DOHH2 (cell line): ENCODE measurements around the gene TUBB1.

Experiments used
- H3F3A ChIP-seq: fragments of 200-600 bp; sonication (generic), shearing (Covaris generic); 2 replicates; pipeline ENCODE4 v1.6.0; 2016; ENCODE audit warnings: antibody characterized with exemption, mild to moderate bottlenecking; ENCODE audit not compliant: control insufficient read depth, insufficient read depth
- H3K27ac ChIP-seq: fragments of 200-600 bp; sonication (generic); 2 replicates; pipeline ENCODE4 v1.5.1; 2014; ENCODE audit warnings: low read depth, mild to moderate bottlenecking, low read length, moderate library complexity
- H3K27me3 ChIP-seq: fragments of 200-600 bp; sonication (generic); 2 replicates; pipeline ENCODE4 v1.6.1; 2014; ENCODE audit warnings: mild to moderate bottlenecking, low read length, mixed read lengths; ENCODE audit not compliant: control insufficient read depth
- H3K36me3 ChIP-seq: fragments of 200-600 bp; sonication (generic); 2 replicates; pipeline ENCODE4 v1.6.1; 2014; ENCODE audit warnings: mild to moderate bottlenecking, low read length, moderate library complexity, mixed read lengths; ENCODE audit not compliant: control insufficient read depth
- H3K4me1 ChIP-seq: fragments of 200-600 bp; sonication (generic); 2 replicates; pipeline ENCODE4 v1.6.1; 2014; ENCODE audit warnings: mild to moderate bottlenecking, low read length, mixed read lengths; ENCODE audit not compliant: control insufficient read depth
- H3K4me2 ChIP-seq: fragments of 200-600 bp; sonication (generic); 2 replicates; pipeline ENCODE4 v1.6.0; 2014; ENCODE audit warnings: mild to moderate bottlenecking, low read length, moderate library complexity
- H3K4me3 ChIP-seq: fragments of 200-600 bp; sonication (generic); 2 replicates; pipeline ENCODE4 v1.5.1; 2014; ENCODE audit warnings: mild to moderate bottlenecking, low read length, mixed read lengths
- H3K79me2 ChIP-seq: fragments of 200-600 bp; sonication (generic); 2 replicates; pipeline ENCODE4 v1.6.1; 2014; ENCODE audit warnings: mild to moderate bottlenecking, low read length, mixed read lengths; ENCODE audit not compliant: control insufficient read depth
- H3K9me2 ChIP-seq: fragments of 200-600 bp; sonication (generic); replicated peaks from 2 replicates; pipeline ENCODE4 v1.6.1; 2014; ENCODE audit warnings: mild to moderate bottlenecking, low read length, mixed read lengths; ENCODE audit not compliant: control insufficient read depth
- H3K9me3 ChIP-seq: fragments of 200-600 bp; sonication (generic); 2 replicates; pipeline ENCODE4 v1.6.1; 2014; ENCODE audit warnings: antibody characterized with exemption, low read length, mixed read lengths; ENCODE audit not compliant: control insufficient read depth, insufficient read depth
- H4K20me1 ChIP-seq: fragments of 200-600 bp; sonication (generic); 2 replicates; pipeline ENCODE4 v1.6.0; 2014; ENCODE audit warnings: low read depth, mild to moderate bottlenecking, antibody characterized with exemption, low read length, moderate library complexity; ENCODE audit not compliant: control insufficient read depth, insufficient read depth
- EZH2phosphoT487 ChIP-seq: fragments of 200-600 bp; sonication (generic); IDR thresholded peaks from 2 replicates; pipeline ENCODE4 v1.6.1; 2017; ENCODE audit warnings: borderline replicate concordance, mild to moderate bottlenecking, antibody characterized with exemption, low read length, moderate library complexity, mixed read lengths
- TF ChIP-seq, protein P1 (sequence below): fragments of 200-600 bp; sonication (generic); IDR thresholded peaks from one replicate; pipeline ENCODE4 v1.5.1; 2014; ENCODE audit warnings: antibody characterized with exemption, mild to moderate bottlenecking, low read depth, low read length; ENCODE audit not compliant: poor library complexity, severe bottlenecking

Gene TUBB1

GRCh38 chr20:58986968-58987517, 32.2 kb upstream of the TUBB1 start:
- no peaks in the 10 kb centered on the region for H3K9me2 ChIP-seq
- peaks cover 71% of the 10 kb centered on the region for H3K36me3 ChIP-seq
- no peak overlapping the region for H3K27ac ChIP-seq
- no peaks in the 10 kb centered on the region for H3K9me3 ChIP-seq
- H3K4me2 ChIP-seq, result no peak overlapping the region
- H3K79me2 ChIP-seq, result peaks cover 53% of the 10 kb centered on the region
- no peaks in the 10 kb centered on the region for H3K27me3 ChIP-seq
- peaks cover 23% of the 10 kb centered on the region for H3K4me1 ChIP-seq
- H3K4me3 ChIP-seq, result no peak overlapping the region
- peaks cover 15% of the 10 kb centered on the region for H3F3A ChIP-seq
- no peak for TF ChIP-seq EZH2phosphoT487
- TF ChIP-seq, protein P1, sequence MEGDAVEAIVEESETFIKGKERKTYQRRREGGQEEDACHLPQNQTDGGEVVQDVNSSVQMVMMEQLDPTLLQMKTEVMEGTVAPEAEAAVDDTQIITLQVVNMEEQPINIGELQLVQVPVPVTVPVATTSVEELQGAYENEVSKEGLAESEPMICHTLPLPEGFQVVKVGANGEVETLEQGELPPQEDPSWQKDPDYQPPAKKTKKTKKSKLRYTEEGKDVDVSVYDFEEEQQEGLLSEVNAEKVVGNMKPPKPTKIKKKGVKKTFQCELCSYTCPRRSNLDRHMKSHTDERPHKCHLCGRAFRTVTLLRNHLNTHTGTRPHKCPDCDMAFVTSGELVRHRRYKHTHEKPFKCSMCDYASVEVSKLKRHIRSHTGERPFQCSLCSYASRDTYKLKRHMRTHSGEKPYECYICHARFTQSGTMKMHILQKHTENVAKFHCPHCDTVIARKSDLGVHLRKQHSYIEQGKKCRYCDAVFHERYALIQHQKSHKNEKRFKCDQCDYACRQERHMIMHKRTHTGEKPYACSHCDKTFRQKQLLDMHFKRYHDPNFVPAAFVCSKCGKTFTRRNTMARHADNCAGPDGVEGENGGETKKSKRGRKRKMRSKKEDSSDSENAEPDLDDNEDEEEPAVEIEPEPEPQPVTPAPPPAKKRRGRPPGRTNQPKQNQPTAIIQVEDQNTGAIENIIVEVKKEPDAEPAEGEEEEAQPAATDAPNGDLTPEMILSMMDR, result no peak
- peaks cover 3% of the 10 kb centered on the region; the same call in 1 of the 2 replicates for H4K20me1 ChIP-seq

GRCh38 chr20:58987790-58988564, 31.3 kb upstream of the TUBB1 start:
- Histone ChIP-seq H3K27me3 (no peaks in the 10 kb centered on the region), H3F3A (peaks cover 22% of the 10 kb centered on the region), H3K36me3 (peaks cover 80% of the 10 kb centered on the region), H3K4me2 (no peak overlapping the region), H3K9me2 (no peaks in the 10 kb centered on the region), H4K20me1 (peaks cover 3% of the 10 kb centered on the region; the same call in 1 of the 2 replicates), H3K27ac (no peak overlapping the region), H3K4me1 (peaks cover 15% of the 10 kb centered on the region), H3K79me2 (peaks cover 44% of the 10 kb centered on the region), H3K4me3 (no peak overlapping the region), H3K9me3 (no peaks in the 10 kb centered on the region)
- TF ChIP-seq, protein P1, result no peak
- no peak for TF ChIP-seq EZH2phosphoT487

DNA sequence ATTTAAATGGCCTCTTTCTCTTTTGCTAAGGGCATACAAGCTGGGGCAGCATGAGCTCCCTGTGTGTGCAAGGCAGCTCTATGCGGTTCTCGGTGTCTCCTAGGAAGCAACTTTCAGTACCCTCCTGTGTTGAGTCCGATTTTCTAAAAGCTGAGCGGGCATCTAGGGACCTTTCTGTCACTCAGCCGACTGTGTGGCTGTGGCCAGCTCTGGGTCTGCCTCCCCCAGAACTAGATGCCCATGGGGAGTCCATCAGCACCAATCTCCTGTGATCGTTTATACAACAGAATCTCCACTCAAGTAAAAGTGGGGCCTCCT, 30.7 kb upstream of the TUBB1 start:
- Histone ChIP-seq H3K4me1 (peaks cover 17% of the 10 kb centered on the region), H3K9me2 (no peaks in the 10 kb centered on the region), H3K4me2 (no peak overlapping the region), H3K36me3 (peaks cover 85% of the 10 kb centered on the region), H3F3A (peaks cover 25% of the 10 kb centered on the region), H3K9me3 (no peaks in the 10 kb centered on the region), H3K27ac (no peak overlapping the region), H3K27me3 (no peaks in the 10 kb centered on the region), H4K20me1 (peaks cover 3% of the 10 kb centered on the region; the same call in 1 of the 2 replicates), H3K4me3 (no peak overlapping the region), H3K79me2 (peaks cover 39% of the 10 kb centered on the region)
- TF ChIP-seq, protein P1, result no peak
- no peak for TF ChIP-seq EZH2phosphoT487
